Mesothelial cell of epicardium (in vitro differentiated cells): ENCODE results near the gene DKC1. TPM values are rescaled to one million over a fixed set of nuclear protein-coding genes. Genes with fewer than 3 reads are reported as not detected.
"Not testable (repeated sequence)": the region's sequence is repeated elsewhere in the genome, so short reads cannot be mapped to it uniquely, and the experiment has no call there.

Source experiments
- DNase-seq, 2 experiments: peaks; one replicate each; pipeline ENCODE4 v3.0.0; 2021; ENCODE audit warnings: low spot score in 2 of 2; ENCODE audit not compliant: unreplicated experiment in 2 of 2
- H3K27ac Mint-ChIP-seq: 2 replicates; pipeline ENCODE4 v1.8.0; 2021; ENCODE audit warnings: mixed read lengths
- H3K27me3 Mint-ChIP-seq: 2 replicates; pipeline ENCODE4 v1.8.0; 2021; ENCODE audit warnings: low read depth, mixed read lengths
- H3K36me3 Mint-ChIP-seq: 2 replicates; pipeline ENCODE4 v1.8.0; 2021; ENCODE audit warnings: mixed read lengths
- H3K4me1 Mint-ChIP-seq: 2 replicates; pipeline ENCODE4 v1.8.0; 2021; ENCODE audit warnings: mixed read lengths
- H3K4me3 Mint-ChIP-seq: 2 replicates; pipeline ENCODE4 v1.8.0; 2021; ENCODE audit warnings: mild to moderate bottlenecking, moderate library complexity, mixed read lengths
- H3K9me3 Mint-ChIP-seq: 2 replicates; pipeline ENCODE4 v1.8.0; 2021; ENCODE audit warnings: mixed read lengths
- CTCF ChIP-seq: fragments of 200-600 bp; sonication (generic); IDR thresholded peaks from one replicate; pipeline ENCODE4 v1.5.0; 2021; ENCODE audit warnings: antibody characterized with exemption; ENCODE audit not compliant: unreplicated experiment
- total RNA-seq: library from RNA; stranded (reverse); gene quantifications from 3 replicates; pipeline ENCODE4 v1.2.1, GENCODE V29; 2021

The DKC1 gene
- total RNA-seq, 1 donor from 2014 or later: 64.2 TPM

- Mint-ChIP-seq H3K4me1 (peaks cover 5% of the 10 kb centered on the region), H3K4me3 (no peak overlapping the region), H3K36me3 (peaks cover 2% of the 10 kb centered on the region), H3K27ac (no peak overlapping the region), H3K9me3 (peaks cover 26% of the 10 kb centered on the region), H3K27me3 (no peaks in the 10 kb centered on the region)
- TF ChIP-seq CTCF: no peak
- DNase-seq: no peak
Measured at GRCh38 chrX:154809939-154810665, 47.4 kb downstream of the DKC1 start.

GRCh38 chrX:154812341-154813101 lies 49.9 kb downstream of the DKC1 start:
- H3K27me3 Mint-ChIP-seq: no peaks in the 10 kb centered on the region
- no peaks in the 10 kb centered on the region for H3K4me1 Mint-ChIP-seq
- peaks cover 25% of the 10 kb centered on the region for H3K9me3 Mint-ChIP-seq
- peaks cover 2% of the 10 kb centered on the region for H3K36me3 Mint-ChIP-seq
- no peak for TF ChIP-seq CTCF
- no peak for DNase-seq
- H3K27ac Mint-ChIP-seq: no peak overlapping the region
- no peak overlapping the region for H3K4me3 Mint-ChIP-seq

GRCh38 chrX:154813801-154814200 lies 51.1 kb downstream of the DKC1 start:
- H3K9me3 Mint-ChIP-seq: peaks cover 12% of the 10 kb centered on the region
- no peak overlapping the region for H3K27ac Mint-ChIP-seq
- H3K4me1 Mint-ChIP-seq: no peaks in the 10 kb centered on the region

GRCh38 chrX:154815274-154815818 lies 52.7 kb downstream of the DKC1 start:
- Mint-ChIP-seq H3K4me1 (no peaks in the 10 kb centered on the region), H3K27me3 (no peaks in the 10 kb centered on the region), H3K9me3 (peaks cover 9% of the 10 kb centered on the region), H3K4me3 (no peak overlapping the region), H3K36me3 (no peaks in the 10 kb centered on the region), H3K27ac (no peak overlapping the region)
- no peak for TF ChIP-seq CTCF
- no peak for DNase-seq

More at GRCh38 chrX:154813801-154814200, 51.1 kb downstream of the DKC1 start:
- TF ChIP-seq CTCF: no peak
- no peaks in the 10 kb centered on the region for H3K27me3 Mint-ChIP-seq
- no peak for DNase-seq
- no peak overlapping the region for H3K4me3 Mint-ChIP-seq
- H3K36me3 Mint-ChIP-seq: no peaks in the 10 kb centered on the region

- not testable (repeated sequence) for H3K36me3 Mint-ChIP-seq, H3K9me3 Mint-ChIP-seq, H3K4me3 Mint-ChIP-seq, H3K27me3 Mint-ChIP-seq, DNase-seq, H3K4me1 Mint-ChIP-seq, H3K27ac Mint-ChIP-seq
Measured at GRCh38 chrX:154816326-154816898, 53.7 kb downstream of the DKC1 start.

- H3K9me3 Mint-ChIP-seq, H3K27ac Mint-ChIP-seq, DNase-seq, H3K4me1 Mint-ChIP-seq, H3K27me3 Mint-ChIP-seq, H3K4me3 Mint-ChIP-seq, H3K36me3 Mint-ChIP-seq: not testable (repeated sequence)
Measured at GRCh38 chrX:154817048-154817618, 54.5 kb downstream of the DKC1 start.
